HEK293 (cell line): ENCODE data around the gene INSM2.

Experiments
- CTCF ChIA-PET: fragments of 350-600 bp; formaldehyde crosslinking; extraction: SDS; loops from one replicate; lab custom pipeline; 2021; ENCODE audit warnings: antibody characterized with exemption; lab: Yijun Ruan, JAX
- POLR2A ChIA-PET: fragments of 300-600 bp; formaldehyde crosslinking; extraction: SDS; loops from one replicate; lab custom pipeline; 2020; ENCODE audit warnings: antibody characterized with exemption, inconsistent platforms; lab: Yijun Ruan, JAX
- H3K27ac ChIP-seq: fragments of 200-500 bp; sonication (Bioruptor generic); 2 replicates; pipeline ENCODE4 v1.5.1; 2014; ENCODE audit warnings: low read depth, low read length, control low read depth, inconsistent platforms; ENCODE audit errors: extremely low read depth
- H3K36me3 ChIP-seq, 2 experiments: fragments of 200-500 bp in 1 of 2; sonication (Bioruptor generic) in 1 of 2; 1 replicate in 1 of 2; 2 replicates in 1 of 2; pipeline ENCODE4 v1.5.1; 2014 to 2017; ENCODE audit warnings: inconsistent platforms in 2 of 2, low read length in 2 of 2; ENCODE audit not compliant: control insufficient read depth in 2 of 2, insufficient read depth in 1 of 2
- H3K4me1 ChIP-seq: fragments of 200-500 bp; sonication (Bioruptor generic); 2 replicates; pipeline ENCODE4 v1.5.1; 2014; ENCODE audit warnings: mild to moderate bottlenecking, low read length, inconsistent platforms; ENCODE audit not compliant: control insufficient read depth, insufficient read depth
- H3K4me3 ChIP-seq: 2 replicates; pipeline ENCODE4 v1.5.1; 2011; ENCODE audit warnings: low read depth, mild to moderate bottlenecking, control low read depth, low read length, moderate library complexity
- H3K9me3 ChIP-seq: fragments of 200-500 bp; sonication (Bioruptor generic); 2 replicates; pipeline ENCODE4 v1.5.1; 2014; ENCODE audit warnings: low read depth, low read length, inconsistent platforms; ENCODE audit not compliant: control insufficient read depth, insufficient read depth
- BCL6B ChIP-seq: fragments of 450-650 bp; formaldehyde crosslinking; IDR thresholded peaks from 2 replicates; pipeline ENCODE4 v1.5.1; 2017; ENCODE audit warnings: missing biosample characterization, missing genetic modification characterization
- MEIS1 ChIP-seq: sonication (generic); formaldehyde crosslinking; IDR thresholded peaks from 2 replicates; pipeline ENCODE4 v1.8.1; 2022; ENCODE audit warnings: missing genetic modification reagents, mild to moderate bottlenecking, borderline replicate concordance
- OVOL3 ChIP-seq: fragments of 450-650 bp; formaldehyde crosslinking; IDR thresholded peaks from 2 replicates; pipeline ENCODE4 v1.5.1; 2016; ENCODE audit warnings: missing biosample characterization, missing genetic modification characterization
- PATZ1 ChIP-seq: fragments of 450-650 bp; formaldehyde crosslinking; IDR thresholded peaks from 2 replicates; pipeline ENCODE4 v1.5.1; 2016; ENCODE audit warnings: missing biosample characterization, missing genetic modification characterization
- PRDM6 ChIP-seq: fragments of 450-650 bp; formaldehyde crosslinking; IDR thresholded peaks from 2 replicates; pipeline ENCODE4 v1.5.1; 2017; ENCODE audit warnings: missing biosample characterization, missing genetic modification characterization
- TCF7L2 ChIP-seq: IDR thresholded peaks from 2 replicates; pipeline ENCODE4 v1.6.1; 2011; ENCODE audit warnings: low read depth, mild to moderate bottlenecking, inconsistent platforms, low read length, moderate library complexity, borderline replicate concordance
- TRIM28 ChIP-seq: IDR thresholded peaks from 2 replicates; pipeline ENCODE4 v1.6.1; 2011; ENCODE audit warnings: low read length, control low read depth, borderline replicate concordance
- WT1 ChIP-seq: fragments of 450-650 bp; formaldehyde crosslinking; IDR thresholded peaks from 2 replicates; pipeline ENCODE4 v1.5.1; 2016; ENCODE audit warnings: missing biosample characterization, missing genetic modification characterization
- ZBTB21 ChIP-seq: fragments of 450-650 bp; formaldehyde crosslinking; IDR thresholded peaks from 2 replicates; pipeline ENCODE4 v1.5.1; 2017; ENCODE audit warnings: missing biosample characterization, missing genetic modification characterization
- ZNF140 ChIP-seq: fragments of 450-650 bp; formaldehyde crosslinking; IDR thresholded peaks from 2 replicates; pipeline ENCODE4 v1.5.1; 2016; ENCODE audit warnings: missing biosample characterization, missing genetic modification characterization
- ZNF19 ChIP-seq: fragments of 450-650 bp; formaldehyde crosslinking; IDR thresholded peaks from 2 replicates; pipeline ENCODE4; 2016; ENCODE audit warnings: missing biosample characterization, missing genetic modification characterization, low read depth
- ZNF221 ChIP-seq: fragments of 450-650 bp; formaldehyde crosslinking; IDR thresholded peaks from 2 replicates; pipeline ENCODE4 v1.5.1; 2017; ENCODE audit warnings: missing biosample characterization, missing genetic modification characterization, borderline replicate concordance
- ZNF223 ChIP-seq: fragments of 450-650 bp; formaldehyde crosslinking; IDR thresholded peaks from 2 replicates; pipeline ENCODE4 v1.5.1; 2016; ENCODE audit warnings: missing biosample characterization, missing genetic modification characterization
- ZNF280C ChIP-seq: fragments of 450-650 bp; formaldehyde crosslinking; IDR thresholded peaks from 2 replicates; pipeline ENCODE4 v1.5.1; 2016; ENCODE audit warnings: missing biosample characterization, missing genetic modification characterization
- ZNF394 ChIP-seq: fragments of 450-650 bp; formaldehyde crosslinking; IDR thresholded peaks from 2 replicates; pipeline ENCODE4 v1.5.1; 2016; ENCODE audit warnings: missing biosample characterization, missing genetic modification characterization, mild to moderate bottlenecking, moderate library complexity, borderline replicate concordance
- ZNF404 ChIP-seq: fragments of 450-650 bp; formaldehyde crosslinking; IDR thresholded peaks from 2 replicates; pipeline ENCODE4 v1.5.1; 2017; ENCODE audit warnings: missing biosample characterization, missing genetic modification characterization
- ZNF473 ChIP-seq: fragments of 450-650 bp; formaldehyde crosslinking; IDR thresholded peaks from 2 replicates; pipeline ENCODE4 v1.5.1; 2017; ENCODE audit warnings: missing biosample characterization, missing genetic modification characterization
- ZNF501 ChIP-seq: fragments of 450-650 bp; formaldehyde crosslinking; IDR thresholded peaks from 2 replicates; pipeline ENCODE4 v1.5.1; 2016; ENCODE audit warnings: missing biosample characterization, missing genetic modification characterization
- ZNF629 ChIP-seq: fragments of 450-650 bp; formaldehyde crosslinking; IDR thresholded peaks from 2 replicates; pipeline ENCODE4 v1.5.1; 2017; ENCODE audit warnings: missing biosample characterization, missing genetic modification characterization
- ZNF658 ChIP-seq: fragments of 450-650 bp; formaldehyde crosslinking; IDR thresholded peaks from 2 replicates; pipeline ENCODE4; 2016; ENCODE audit warnings: missing biosample characterization, missing genetic modification characterization
- ZSCAN23 ChIP-seq: fragments of 450-650 bp; formaldehyde crosslinking; IDR thresholded peaks from 2 replicates; pipeline ENCODE4 v1.5.1; 2016; ENCODE audit warnings: missing biosample characterization, missing genetic modification characterization
- TF ChIP-seq, protein P1 (sequence below): fragments of 450-650 bp; formaldehyde crosslinking; IDR thresholded peaks from 2 replicates; pipeline ENCODE4 v1.5.1; 2016; ENCODE audit warnings: missing biosample characterization, missing genetic modification characterization
- TF ChIP-seq, protein P2 (sequence below): fragments of 450-650 bp; formaldehyde crosslinking; IDR thresholded peaks from 2 replicates; pipeline ENCODE4 v1.5.1; 2017; ENCODE audit warnings: missing biosample characterization, missing genetic modification characterization
- TF ChIP-seq, protein P3 (sequence below): fragments of 450-650 bp; formaldehyde crosslinking; IDR thresholded peaks from 2 replicates; pipeline ENCODE4 v1.5.1; 2016; ENCODE audit warnings: missing biosample characterization, missing genetic modification characterization

The INSM2 gene

DNA sequence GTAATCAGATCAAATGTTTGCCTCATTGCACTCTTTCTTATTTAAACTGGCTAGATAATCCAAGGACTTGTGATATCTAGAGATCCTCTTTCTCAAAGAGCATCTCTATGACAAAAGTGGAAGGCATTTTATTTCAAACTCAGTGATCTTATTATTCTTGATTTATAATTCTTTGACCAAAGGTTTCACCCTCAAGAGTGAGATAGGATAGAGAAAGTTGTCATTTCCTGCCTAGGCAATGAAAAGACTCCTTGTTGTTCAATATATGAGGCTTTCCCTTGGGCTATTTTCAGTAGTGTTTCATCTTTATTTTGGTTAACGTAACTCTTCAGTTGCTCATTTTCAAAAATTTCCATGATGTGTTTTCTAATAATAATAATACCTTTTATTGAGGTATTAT is 18.0 kb upstream of the INSM2 start:
- no peak for TF ChIP-seq ZSCAN23
- TF ChIP-seq ZNF404 (tag by site-specific recombination): no peak
- TF ChIP-seq ZNF658 (tag by site-specific recombination): no peak
- TF ChIP-seq ZNF221 (tag by site-specific recombination): no peak
- no peak for TF ChIP-seq MEIS1 (CRISPR knock-in tag)
- no peak for TF ChIP-seq ZNF19 (tag by site-specific recombination)
- no peak for TF ChIP-seq ZNF501
- TF ChIP-seq WT1 (tag by site-specific recombination): no peak
- TF ChIP-seq ZNF629 (tag by site-specific recombination): no peak
- no peak for TF ChIP-seq ZNF280C (tag by site-specific recombination)
- TF ChIP-seq ZNF223: no peak
- TF ChIP-seq, protein P1, sequence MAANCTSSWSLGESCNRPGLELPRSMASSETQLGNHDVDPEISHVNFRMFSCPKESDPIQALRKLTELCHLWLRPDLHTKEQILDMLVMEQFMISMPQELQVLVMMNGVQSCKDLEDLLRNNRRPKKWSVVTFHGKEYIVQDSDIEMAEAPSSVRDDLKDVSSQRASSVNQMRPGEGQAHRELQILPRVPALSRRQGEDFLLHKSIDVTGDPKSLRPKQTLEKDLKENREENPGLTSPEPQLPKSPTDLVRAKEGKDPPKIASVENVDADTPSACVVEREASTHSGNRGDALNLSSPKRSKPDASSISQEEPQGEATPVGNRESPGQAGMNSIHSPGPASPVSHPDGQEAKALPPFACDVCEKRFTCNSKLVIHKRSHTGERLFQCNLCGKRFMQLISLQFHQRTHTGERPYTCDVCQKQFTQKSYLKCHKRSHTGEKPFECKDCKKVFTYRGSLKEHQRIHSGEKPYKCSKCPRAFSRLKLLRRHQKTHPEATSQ (tag by site-specific recombination): no peak
- TF ChIP-seq ZBTB21 (tag by site-specific recombination): no peak
- TF ChIP-seq TRIM28: no peak
- TF ChIP-seq TCF7L2: no peak
- no peak for TF ChIP-seq BCL6B (tag by site-specific recombination)
- TF ChIP-seq, protein P2, sequence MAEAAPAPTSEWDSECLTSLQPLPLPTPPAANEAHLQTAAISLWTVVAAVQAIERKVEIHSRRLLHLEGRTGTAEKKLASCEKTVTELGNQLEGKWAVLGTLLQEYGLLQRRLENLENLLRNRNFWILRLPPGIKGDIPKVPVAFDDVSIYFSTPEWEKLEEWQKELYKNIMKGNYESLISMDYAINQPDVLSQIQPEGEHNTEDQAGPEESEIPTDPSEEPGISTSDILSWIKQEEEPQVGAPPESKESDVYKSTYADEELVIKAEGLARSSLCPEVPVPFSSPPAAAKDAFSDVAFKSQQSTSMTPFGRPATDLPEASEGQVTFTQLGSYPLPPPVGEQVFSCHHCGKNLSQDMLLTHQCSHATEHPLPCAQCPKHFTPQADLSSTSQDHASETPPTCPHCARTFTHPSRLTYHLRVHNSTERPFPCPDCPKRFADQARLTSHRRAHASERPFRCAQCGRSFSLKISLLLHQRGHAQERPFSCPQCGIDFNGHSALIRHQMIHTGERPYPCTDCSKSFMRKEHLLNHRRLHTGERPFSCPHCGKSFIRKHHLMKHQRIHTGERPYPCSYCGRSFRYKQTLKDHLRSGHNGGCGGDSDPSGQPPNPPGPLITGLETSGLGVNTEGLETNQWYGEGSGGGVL (tag by site-specific recombination): no peak
- TF ChIP-seq ZNF473 (tag by site-specific recombination): no peak
- CTCF ChIA-PET: no interaction called here
- Histone ChIP-seq H3K27ac (no peak overlapping the region), H3K4me1 (no peaks in the 10 kb centered on the region), H3K36me3 (no peaks in the 10 kb centered on the region), H3K4me3 (no peak overlapping the region), H3K9me3 (no peaks in the 10 kb centered on the region)
- POLR2A ChIA-PET: no interaction called here

DNA sequence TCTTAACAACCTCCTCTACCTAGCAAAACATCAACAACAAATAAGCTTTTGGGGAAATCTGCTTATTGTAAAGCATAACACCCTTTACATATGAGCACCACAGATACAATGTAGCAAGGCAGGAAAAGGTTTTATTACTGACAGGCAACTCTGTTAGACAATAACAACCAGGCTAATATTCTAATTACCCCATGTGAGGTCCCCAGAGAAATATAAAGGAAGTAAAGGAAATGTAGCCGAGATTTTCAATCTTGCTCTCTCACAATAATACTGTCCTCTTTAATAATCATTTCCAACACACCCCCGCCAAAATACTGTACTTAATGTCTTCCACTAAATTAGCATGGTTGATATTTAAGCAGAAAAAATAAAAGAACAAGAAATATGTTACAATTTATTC is 14.0 kb upstream of the INSM2 start:
- ChIA-PET POLR2A (no interaction called here), CTCF (interaction anchor here (0.6 kb wide), 1 partner anchor 17 kb away, joined by 3 read pairs; no protein-coding TSS in a partner anchor)
- no peaks in the 10 kb centered on the region for H3K36me3 ChIP-seq
- H3K4me1 ChIP-seq: no peaks in the 10 kb centered on the region
- H3K27ac ChIP-seq: no peak overlapping the region
- no peak overlapping the region for H3K4me3 ChIP-seq
- TF ChIP-seq, protein P3, sequence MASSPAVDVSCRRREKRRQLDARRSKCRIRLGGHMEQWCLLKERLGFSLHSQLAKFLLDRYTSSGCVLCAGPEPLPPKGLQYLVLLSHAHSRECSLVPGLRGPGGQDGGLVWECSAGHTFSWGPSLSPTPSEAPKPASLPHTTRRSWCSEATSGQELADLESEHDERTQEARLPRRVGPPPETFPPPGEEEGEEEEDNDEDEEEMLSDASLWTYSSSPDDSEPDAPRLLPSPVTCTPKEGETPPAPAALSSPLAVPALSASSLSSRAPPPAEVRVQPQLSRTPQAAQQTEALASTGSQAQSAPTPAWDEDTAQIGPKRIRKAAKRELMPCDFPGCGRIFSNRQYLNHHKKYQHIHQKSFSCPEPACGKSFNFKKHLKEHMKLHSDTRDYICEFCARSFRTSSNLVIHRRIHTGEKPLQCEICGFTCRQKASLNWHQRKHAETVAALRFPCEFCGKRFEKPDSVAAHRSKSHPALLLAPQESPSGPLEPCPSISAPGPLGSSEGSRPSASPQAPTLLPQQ (tag by site-specific recombination): no peak
- no peak for TF ChIP-seq PATZ1 (tag by site-specific recombination)
- TF ChIP-seq OVOL3 (tag by site-specific recombination): no peak
- TF ChIP-seq ZNF394 (tag by site-specific recombination): no peak
- TF ChIP-seq PRDM6 (tag by site-specific recombination): no peak
- TF ChIP-seq ZNF140: no peak
- TF ChIP-seq, all 188 proteins: peak for 0
- H3K9me3 ChIP-seq: no peaks in the 10 kb centered on the region
